HG02973 (cell line): ENCODE measurements around the gene DERA.

ENCODE experiments used
- ATAC-seq: cut with Tn5 transposase; IDR thresholded peaks from one replicate; pipeline ENCODE4 v1.9.1; 2021; ENCODE audit warnings: moderate library complexity; ENCODE audit not compliant: unreplicated experiment

The DERA gene

DNA sequence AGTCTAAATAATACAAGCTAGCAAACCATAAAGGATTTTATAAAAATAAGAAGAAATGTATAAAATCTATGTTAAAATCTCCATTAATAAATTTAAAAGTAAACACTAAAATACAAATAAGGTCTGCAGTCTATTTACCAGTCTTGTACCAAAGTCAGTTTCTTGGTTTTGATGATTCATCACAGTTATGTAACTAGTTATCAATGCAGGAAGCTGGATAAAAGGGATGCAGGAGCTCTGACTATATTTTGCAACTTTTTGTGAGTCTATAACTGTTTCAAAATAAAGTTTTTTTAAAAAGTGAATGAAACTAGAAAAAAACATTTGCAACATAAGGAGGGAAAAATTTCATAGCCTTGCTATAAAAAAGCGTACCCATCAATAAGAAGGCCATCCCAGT, 151.5 kb downstream of the DERA start:
- ATAC-seq: no peak

GRCh38 chr12:16063726-16064125, 152.6 kb downstream of the DERA start:
- ATAC-seq: no peak

DNA sequence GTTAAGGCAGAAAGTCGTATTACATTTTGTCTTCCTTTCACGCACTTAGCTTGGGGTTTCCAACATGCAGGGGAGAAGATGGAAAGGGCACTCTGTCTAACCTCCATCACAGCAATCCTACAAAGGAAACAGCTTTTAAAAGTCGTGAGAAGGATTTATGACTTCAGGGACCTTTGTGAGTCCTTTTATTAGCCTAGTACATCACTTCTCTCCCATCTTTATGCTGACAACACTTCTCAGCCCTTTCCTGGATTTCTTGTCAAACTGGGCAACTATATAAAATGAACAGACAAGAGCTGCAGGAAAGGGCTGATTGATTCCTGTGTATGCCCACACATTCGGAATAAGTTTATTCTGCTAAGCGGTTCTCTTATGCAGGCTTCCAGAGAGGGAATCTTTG, 159.0 kb downstream of the DERA start:
- ATAC-seq: no peak

DNA sequence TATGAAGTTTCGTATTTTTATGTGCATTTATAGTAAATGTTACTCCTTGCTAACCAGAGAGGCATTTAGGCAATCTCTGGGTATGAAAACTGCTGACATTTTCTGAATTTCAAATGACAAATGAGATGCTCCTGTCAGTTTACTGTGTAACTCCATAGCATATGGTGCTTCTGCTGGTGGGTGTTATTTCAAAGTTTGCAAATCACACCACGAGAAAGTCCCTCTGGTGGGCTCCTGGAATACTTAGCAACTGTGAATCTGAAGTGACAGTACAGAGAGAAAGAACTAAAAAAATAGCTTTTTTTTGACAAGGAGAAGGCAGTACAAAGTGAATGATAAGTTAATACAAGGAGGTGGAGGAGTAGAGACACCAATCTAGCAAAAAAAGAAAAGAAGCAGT, 161.5 kb downstream of the DERA start:
- ATAC-seq: no peak

- ATAC-seq: no peak
Measured at GRCh38 chr12:16074894-16075293, 163.8 kb downstream of the DERA start.

DNA sequence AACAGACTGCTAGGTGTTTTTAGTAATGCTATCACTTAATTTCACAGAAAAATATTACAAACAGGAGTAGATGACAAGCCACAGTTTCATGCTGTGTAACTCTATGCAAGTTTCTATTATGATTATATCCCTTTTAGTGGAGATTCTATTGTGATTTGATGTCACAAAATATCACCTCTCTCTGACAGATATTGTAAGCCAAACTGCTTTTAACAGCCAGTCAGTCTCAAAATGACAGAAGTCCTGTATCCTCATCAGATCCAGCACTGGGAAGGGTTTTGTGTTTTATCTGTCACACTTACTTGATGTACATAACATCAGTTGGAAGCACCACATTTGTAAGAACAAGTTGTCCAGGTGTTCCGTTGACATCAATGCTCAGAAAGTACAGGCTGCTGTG, 164.8 kb downstream of the DERA start:
- no peak for ATAC-seq

GRCh38 chr12:16076557-16076956, 165.4 kb downstream of the DERA start:
- ATAC-seq: peak; percentile 76

GRCh38 chr12:16076970-16077522, 165.9 kb downstream of the DERA start:
- ATAC-seq: no peak

GRCh38 chr12:16086462-16086861, 175.3 kb downstream of the DERA start:
- ATAC-seq: no peak

GRCh38 chr12:16086942-16087341, 175.8 kb downstream of the DERA start:
- ATAC-seq: no peak
